PFSK-1 (cell line): Measurements from ENCODE around the gene CAND2.

ENCODE experiments used
- FOXP2 ChIP-seq: optimal IDR thresholded peaks from 2 replicates; pipeline ENCODE3; 2011; ENCODE audit warnings: borderline replicate concordance, control low read depth, inconsistent platforms; ENCODE audit not compliant: insufficient read depth; ENCODE audit errors: extremely low read length, extremely low read depth
- POLR2AphosphoS5 ChIP-seq: IDR thresholded peaks from 2 replicates; pipeline ENCODE4 v1.6.1; 2012; ENCODE audit warnings: low read depth, mild to moderate bottlenecking, control low read depth, low read length, moderate library complexity
- REST ChIP-seq, 2 experiments: IDR thresholded peaks; 2 replicates each; pipeline versions ENCODE4 v1.6.1 to v1.8.0; 2011 to 2012; ENCODE audit warnings: low read depth in 2 of 2, low read length in 2 of 2, control low read depth in 1 of 2, inconsistent platforms in 1 of 2, mild to moderate bottlenecking in 1 of 2, moderate library complexity in 1 of 2; ENCODE audit not compliant: insufficient read depth in 1 of 2
- SIN3A ChIP-seq: IDR thresholded peaks from 2 replicates; pipeline ENCODE4 v1.6.1; 2012; ENCODE audit warnings: mild to moderate bottlenecking, low read length, moderate library complexity, borderline replicate concordance; ENCODE audit not compliant: insufficient read depth
- TAF1 ChIP-seq: IDR thresholded peaks from 2 replicates; pipeline ENCODE4 v1.6.1; 2012; ENCODE audit warnings: low read length, control low read depth, borderline replicate concordance; ENCODE audit not compliant: insufficient read depth

CAND2 gene

GRCh38 chr3:12839156-12839946, 42.9 kb downstream of the CAND2 start:
- TF ChIP-seq POLR2AphosphoS5 (no peak), REST (IDR thresholded peaks at IDR 0.05; ENCODE audit: insufficient read depth in 1 of 2, low read depth in 2 of 2, low read length in 2 of 2) (no peak), SIN3A (no peak), TAF1 (no peak), FOXP2 (no peak)

GRCh38 chr3:12840591-12841148, 44.2 kb downstream of the CAND2 start:
- TF ChIP-seq REST (IDR thresholded peaks at IDR 0.05; ENCODE audit: insufficient read depth in 1 of 2, low read depth in 2 of 2, low read length in 2 of 2), result no peak
- TF ChIP-seq POLR2AphosphoS5, result no peak
- no peak for TF ChIP-seq TAF1
- TF ChIP-seq SIN3A, result no peak
- TF ChIP-seq FOXP2, result no peak

GRCh38 chr3:12841149-12841969, 44.9 kb downstream of the CAND2 start, which contains the start of gene RPL32:
Gene RPL32, minus strand, starts transcription at chr3:12841565. Its CDS starts 1,328 bp downstream, at chr3:12840237.
- peak; percentile 2 to 49; a peak in 1 of 4 replicates for TF ChIP-seq REST (IDR thresholded peaks at IDR 0.05; ENCODE audit: insufficient read depth in 1 of 2, low read depth in 2 of 2, low read length in 2 of 2)
- TF ChIP-seq TAF1, result peak; percentile 92
- no peak for TF ChIP-seq FOXP2
- TF ChIP-seq POLR2AphosphoS5, result peak; percentile 96
- TF ChIP-seq SIN3A, result no peak

GRCh38 chr3:12841970-12842328, 45.5 kb downstream of the CAND2 start:
- TF ChIP-seq POLR2AphosphoS5 (no peak), TAF1 (no peak)

GRCh38 chr3:12842469-12842868, 46.0 kb downstream of the CAND2 start:
- TF ChIP-seq POLR2AphosphoS5 (no peak), TAF1 (no peak), REST (IDR thresholded peaks at IDR 0.05; ENCODE audit: insufficient read depth in 1 of 2, low read depth in 2 of 2, low read length in 2 of 2) (no peak), SIN3A (no peak), FOXP2 (no peak)
